SK-N-MC (cell line): ENCODE results near the gene TIMM10B.

Source experiments
- DNase-seq: peaks from one replicate; pipeline ENCODE4 v3.0.0-alpha.2; 2011; ENCODE audit warnings: low read depth, low spot score
- H3K27ac ChIP-seq: fragments of 200-600 bp; sonication (generic); 2 replicates; pipeline ENCODE4 v1.5.1; 2016; ENCODE audit warnings: mixed run types
- H3K36me3 ChIP-seq: fragments of 200-600 bp; sonication (generic); 2 replicates; pipeline ENCODE4 v1.6.1; 2017; ENCODE audit warnings: antibody characterized with exemption, low read length, mixed read lengths; ENCODE audit not compliant: insufficient read depth
- H3K4me3 ChIP-seq: fragments of 200-600 bp; sonication (generic); 2 replicates; pipeline ENCODE4 v1.5.1; 2016
- H3K9ac ChIP-seq: fragments of 200-600 bp; sonication (generic); 2 replicates; pipeline ENCODE4 v1.8.0; 2017; ENCODE audit warnings: mixed run types, mixed read lengths; ENCODE audit not compliant: insufficient read length
- H3K9me3 ChIP-seq: fragments of 200-600 bp; sonication (generic); 2 replicates; pipeline ENCODE4 v1.6.1; 2017; ENCODE audit warnings: low read depth, mild to moderate bottlenecking, antibody characterized with exemption, low read length, moderate library complexity, mixed read lengths
- EZH2 ChIP-seq: fragments of 200-600 bp; sonication (generic); IDR thresholded peaks from one replicate; pipeline ENCODE4 v1.6.1; 2017; ENCODE audit warnings: antibody characterized with exemption
- FOXP2 ChIP-seq: optimal IDR thresholded peaks from 2 replicates; pipeline ENCODE3; 2011; ENCODE audit warnings: mild to moderate bottlenecking, moderate library complexity; ENCODE audit not compliant: insufficient read depth; ENCODE audit errors: extremely low read length, control extremely low read depth
- POLR2AphosphoS5 ChIP-seq: IDR thresholded peaks from 2 replicates; pipeline ENCODE4 v1.6.1; 2012; ENCODE audit warnings: mild to moderate bottlenecking, low read depth, low read length, borderline replicate concordance

The TIMM10B gene

DNA sequence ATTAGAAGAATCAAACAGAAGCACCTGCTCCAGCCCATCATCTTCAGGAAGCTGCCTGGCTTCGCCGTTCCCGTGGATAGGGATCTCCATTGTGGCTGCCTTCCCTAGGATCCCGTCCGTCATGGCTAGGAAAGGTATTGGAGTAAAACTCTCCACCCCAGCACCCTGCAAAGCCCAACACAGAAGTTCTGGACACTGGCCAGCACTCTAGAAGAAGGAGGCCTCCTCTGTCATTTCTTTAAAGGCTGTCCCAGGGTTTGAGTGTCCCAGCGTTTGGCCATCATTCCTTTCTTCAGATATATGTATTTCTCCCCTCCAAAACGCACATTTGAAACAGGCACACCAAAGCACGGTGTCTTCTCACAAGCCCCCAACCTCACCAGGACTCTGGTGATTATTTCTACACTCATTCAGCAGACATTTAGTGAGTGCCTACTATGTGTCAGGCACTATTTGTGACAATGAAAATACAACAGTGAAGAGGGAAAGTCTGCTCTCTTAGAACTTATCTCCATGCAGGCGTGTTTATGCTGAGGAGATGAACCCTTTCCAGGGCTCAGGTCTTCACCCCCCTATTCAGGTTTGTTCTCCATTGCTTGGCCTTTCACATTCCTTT, 894 bp upstream of the TIMM10B start:
- no peak for DNase-seq
- H3K4me3 ChIP-seq = peak overlapping the region; percentile 98
- H3K9ac ChIP-seq = peak overlapping the region; percentile 87
- no peaks in the 10 kb centered on the region for H3K9me3 ChIP-seq
- TF ChIP-seq EZH2 (no peak), POLR2AphosphoS5 (no peak), FOXP2 (no peak)
- H3K36me3 ChIP-seq = peaks cover 67% of the 10 kb centered on the region
- no peak overlapping the region for H3K27ac ChIP-seq

DNA sequence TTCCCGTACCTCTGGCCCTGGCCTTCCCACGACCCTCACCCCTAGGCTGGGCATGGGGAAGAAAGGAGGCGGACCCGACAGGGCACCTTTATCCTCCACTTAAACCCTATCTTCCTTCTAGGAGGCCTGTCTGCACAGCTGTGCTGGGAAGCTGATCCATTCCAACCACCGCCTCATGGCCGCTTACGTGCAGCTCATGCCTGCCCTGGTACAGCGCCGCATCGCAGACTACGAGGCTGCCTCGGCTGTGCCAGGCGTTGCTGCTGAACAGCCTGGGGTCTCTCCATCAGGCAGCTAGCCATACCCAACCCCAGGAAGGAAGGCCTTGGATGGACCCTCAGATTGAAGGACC, 599 bp downstream of the TIMM10B start:
- TF ChIP-seq EZH2 (no peak), FOXP2 (no peak), POLR2AphosphoS5 (no peak)
- Histone ChIP-seq H3K9me3 (no peaks in the 10 kb centered on the region), H3K27ac (peak overlapping the region; percentile 89), H3K36me3 (peaks cover 78% of the 10 kb centered on the region), H3K4me3 (peak overlapping the region; percentile 98), H3K9ac (peak overlapping the region; percentile 87)
- DNase-seq = no peak

DNA sequence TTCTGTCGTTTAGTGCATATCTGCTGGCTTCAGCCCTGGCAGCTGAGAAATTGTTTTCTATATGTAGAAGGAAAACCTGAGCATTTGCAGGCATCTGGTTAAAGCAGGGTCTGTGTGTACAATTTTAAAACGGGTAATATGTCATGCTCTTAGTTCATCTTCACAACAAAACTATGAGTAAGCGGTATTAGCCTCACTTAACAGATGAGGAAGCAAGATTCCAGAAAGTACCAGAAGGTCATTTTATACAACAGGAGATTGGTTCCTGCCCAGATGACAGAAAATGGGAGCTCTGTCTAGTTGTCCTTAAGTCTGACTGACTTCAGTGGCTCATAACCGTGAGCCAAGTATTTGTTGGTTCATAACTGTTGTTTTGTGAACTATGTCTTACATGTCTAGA, 1.1 kb downstream of the TIMM10B start:
- peak overlapping the region; percentile 89; the same call in 1 of the 2 replicates for H3K27ac ChIP-seq
- no peak for TF ChIP-seq FOXP2
- no peak for TF ChIP-seq EZH2
- TF ChIP-seq POLR2AphosphoS5 = no peak
- H3K9ac ChIP-seq = peak overlapping the region; percentile 87
- H3K4me3 ChIP-seq = peak overlapping the region; percentile 98
- H3K36me3 ChIP-seq = peaks cover 78% of the 10 kb centered on the region
- no peaks in the 10 kb centered on the region for H3K9me3 ChIP-seq
- DNase-seq = no peak

DNA sequence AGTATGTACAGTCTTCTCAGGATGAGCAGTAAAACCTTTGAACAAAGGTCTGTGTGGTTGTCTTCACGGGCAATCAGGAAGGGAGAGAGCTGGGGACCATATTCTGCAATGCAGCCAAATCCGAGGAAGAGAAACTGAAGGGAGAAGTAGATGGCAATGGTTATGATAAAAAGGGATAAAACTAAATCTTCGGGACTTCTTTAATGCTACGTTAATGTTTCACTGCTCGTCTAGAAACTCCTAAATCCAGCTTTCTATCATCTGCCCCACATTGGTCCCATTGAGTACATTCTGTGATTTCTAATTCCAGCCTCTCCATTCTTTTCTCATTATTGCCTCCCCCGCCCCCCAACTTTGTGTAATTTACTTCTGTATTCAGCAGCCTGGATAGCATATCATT, 1.7 kb downstream of the TIMM10B start:
- TF ChIP-seq POLR2AphosphoS5 = no peak
- no peak for TF ChIP-seq FOXP2
- TF ChIP-seq EZH2 = no peak
- no peak overlapping the region for H3K27ac ChIP-seq
- H3K36me3 ChIP-seq = peaks cover 77% of the 10 kb centered on the region
- H3K4me3 ChIP-seq = peak overlapping the region; percentile 98; the same call in 1 of the 2 replicates
- DNase-seq = no peak
- peak overlapping the region; percentile 87 for H3K9ac ChIP-seq
- no peaks in the 10 kb centered on the region for H3K9me3 ChIP-seq

DNA sequence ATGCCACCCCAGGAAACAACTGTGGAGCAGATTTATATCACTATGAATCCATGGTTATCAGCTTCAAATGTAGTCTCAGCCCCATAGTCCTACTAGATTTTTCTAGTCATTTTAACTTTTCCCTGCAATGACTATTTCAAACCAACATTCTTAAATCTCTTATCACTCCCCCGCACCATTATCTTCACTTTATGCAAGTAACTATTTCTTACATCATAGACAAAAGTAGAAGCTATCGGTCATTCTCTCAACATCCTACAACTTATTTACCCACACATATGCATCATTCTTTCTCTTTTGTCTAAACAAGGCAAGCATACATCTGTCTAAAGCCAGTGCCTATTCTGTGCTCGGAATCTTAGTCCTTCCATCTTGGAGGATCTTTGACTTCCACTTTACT, 4.4 kb downstream of the TIMM10B start:
- Histone ChIP-seq H3K9me3 (no peaks in the 10 kb centered on the region), H3K27ac (no peak overlapping the region), H3K9ac (no peak overlapping the region), H3K4me3 (no peak overlapping the region), H3K36me3 (peaks cover 77% of the 10 kb centered on the region)
- DNase-seq = no peak
- no peak for TF ChIP-seq FOXP2
- TF ChIP-seq POLR2AphosphoS5 = no peak
- no peak for TF ChIP-seq EZH2

DNA sequence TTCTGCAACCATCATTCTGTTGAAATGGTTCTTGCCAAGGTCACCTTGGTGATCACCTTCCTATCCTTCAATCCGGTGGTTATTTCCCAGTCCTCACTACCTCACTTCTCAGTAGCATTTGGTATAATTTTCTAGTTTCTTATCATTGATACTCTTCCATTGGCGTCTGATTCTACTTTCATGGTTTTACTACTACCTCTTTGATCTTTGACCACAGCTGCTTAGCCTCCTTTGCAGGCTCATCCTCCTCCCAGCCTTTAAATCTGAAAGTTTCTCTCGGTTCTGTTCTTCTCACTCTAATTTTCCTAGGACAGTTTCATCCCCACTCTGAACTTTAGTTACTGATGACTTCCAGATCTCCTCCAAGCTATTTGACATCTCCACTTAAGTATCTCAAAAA, 5.0 kb downstream of the TIMM10B start:
- no peak overlapping the region for H3K9ac ChIP-seq
- H3K4me3 ChIP-seq = no peak overlapping the region
- H3K27ac ChIP-seq = no peak overlapping the region
- TF ChIP-seq FOXP2 = no peak
- TF ChIP-seq EZH2 = no peak
- no peak for TF ChIP-seq POLR2AphosphoS5
- peaks cover 77% of the 10 kb centered on the region for H3K36me3 ChIP-seq
- DNase-seq = no peak
- H3K9me3 ChIP-seq = no peaks in the 10 kb centered on the region

DNA sequence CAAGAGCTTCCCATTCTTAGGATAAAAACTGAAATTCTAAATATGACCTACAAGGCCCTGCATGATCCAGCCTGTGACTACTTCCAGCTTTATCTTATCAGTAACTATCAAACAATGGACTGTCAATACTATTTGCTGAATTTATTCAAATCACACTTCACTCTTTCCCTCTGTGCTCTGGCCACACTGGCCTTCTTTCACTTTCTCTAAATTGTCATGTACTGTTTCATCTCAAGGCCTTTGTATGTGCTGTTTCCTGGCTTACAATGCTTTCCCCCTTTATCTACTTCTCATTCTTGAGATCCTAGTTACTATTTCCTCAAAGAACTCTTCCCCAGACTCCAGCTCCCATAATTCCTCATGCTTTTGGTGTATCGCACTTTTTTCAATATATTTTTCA, 5.6 kb downstream of the TIMM10B start:
- H3K27ac ChIP-seq = no peak overlapping the region
- H3K9me3 ChIP-seq = no peaks in the 10 kb centered on the region
- H3K36me3 ChIP-seq = peaks cover 82% of the 10 kb centered on the region
- TF ChIP-seq POLR2AphosphoS5 (no peak), EZH2 (no peak), FOXP2 (no peak)
- no peak overlapping the region for H3K4me3 ChIP-seq
- H3K9ac ChIP-seq = no peak overlapping the region
- DNase-seq = no peak

DNA sequence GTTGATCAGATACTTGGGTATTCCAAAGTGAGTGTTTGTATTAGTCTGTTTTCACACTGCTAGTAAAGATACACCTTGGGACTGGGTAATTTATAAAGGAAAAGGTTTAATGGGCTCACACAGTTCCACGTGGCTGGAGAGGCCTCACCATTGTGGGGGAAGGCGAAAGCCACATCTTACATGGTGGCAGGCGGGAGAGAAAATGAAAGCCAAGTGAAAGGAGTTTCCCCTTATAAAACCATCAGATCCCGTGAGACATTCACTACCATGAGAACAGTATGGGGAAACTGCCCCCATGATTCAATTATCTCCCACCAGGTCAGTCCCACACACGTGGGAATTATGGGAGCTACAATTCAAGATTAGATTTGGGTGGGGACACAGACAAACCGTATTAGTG, 7.0 kb downstream of the TIMM10B start:
- Histone ChIP-seq H3K9me3 (no peaks in the 10 kb centered on the region), H3K36me3 (peaks cover 78% of the 10 kb centered on the region), H3K9ac (no peak overlapping the region), H3K27ac (no peak overlapping the region), H3K4me3 (no peak overlapping the region)
- TF ChIP-seq EZH2 (no peak), FOXP2 (no peak), POLR2AphosphoS5 (no peak)
- DNase-seq = no peak

DNA sequence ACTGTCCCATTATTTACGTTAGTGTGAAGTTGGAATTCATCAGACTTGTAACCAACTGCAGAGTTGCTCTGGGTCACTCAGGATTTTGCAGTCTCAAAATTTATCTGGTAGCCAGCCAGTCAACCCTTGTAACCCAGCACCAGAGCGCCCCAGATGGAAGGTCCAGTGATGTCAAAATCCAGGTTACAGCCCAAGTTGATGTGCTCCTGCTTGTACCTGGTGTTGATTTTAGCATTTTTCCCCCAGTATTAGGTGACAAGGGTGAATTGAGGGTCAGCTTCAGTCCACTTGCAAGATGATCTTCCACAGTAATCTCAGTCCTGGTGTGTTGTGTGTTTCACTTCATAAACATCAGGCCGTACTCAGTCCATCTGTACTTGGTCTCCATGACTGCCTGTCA, 7.5 kb downstream of the TIMM10B start:
- Histone ChIP-seq H3K4me3 (no peak overlapping the region), H3K9ac (no peak overlapping the region), H3K27ac (no peak overlapping the region), H3K9me3 (no peaks in the 10 kb centered on the region), H3K36me3 (peaks cover 77% of the 10 kb centered on the region)
- TF ChIP-seq EZH2 = no peak
- no peak for DNase-seq
